ENCODE measurements around the gene ENDOD1. TPM values are rescaled to one million over a fixed set of nuclear protein-coding genes. Genes with fewer than 3 reads are reported as not detected.

Gene ENDOD1
- polyA plus RNA-seq, 3 donors = 1.3 to 3.4 (median 3.2) TPM

DNA sequence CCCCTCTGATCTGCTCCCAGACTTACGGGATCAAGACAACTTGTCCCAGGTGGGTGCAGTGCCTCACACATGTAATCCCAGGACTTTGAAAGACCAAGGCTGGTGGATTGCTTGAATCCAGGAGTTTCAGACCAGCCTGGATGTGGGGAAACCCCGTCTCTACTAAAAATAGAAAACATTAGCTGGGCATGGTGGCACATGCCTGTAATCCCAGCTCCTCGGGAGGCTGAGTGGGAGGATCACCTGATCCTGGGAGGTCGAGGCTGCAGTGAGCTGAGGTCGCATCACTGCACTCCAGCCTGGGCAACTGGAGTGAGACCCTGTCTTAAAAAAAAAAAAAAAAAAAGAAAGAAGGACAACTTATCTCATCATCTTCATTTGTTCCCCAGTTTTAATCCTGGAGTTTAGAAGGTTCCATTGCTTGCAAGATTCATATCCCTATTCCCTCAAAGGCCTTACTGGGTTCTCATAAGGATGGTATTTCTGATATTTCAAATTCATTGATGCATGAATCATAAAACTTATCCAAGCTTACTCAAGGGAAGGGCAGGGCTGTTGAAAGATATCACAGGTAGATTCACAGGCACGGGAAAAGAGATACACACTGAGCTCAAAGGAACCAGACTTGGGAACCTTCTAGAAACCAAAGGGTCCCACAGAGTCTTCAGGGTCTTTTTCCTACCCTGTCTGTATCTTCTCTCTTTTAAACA, 14.6 kb downstream of the ENDOD1 start:
- H3K4me1 ChIP-seq (ENCODE audit: control insufficient read depth in 1 of 2, insufficient read depth in 2 of 2, low read length in 2 of 2) = peaks cover 13 to 15% of the 10 kb centered on the region in 2 donors
- 81% methylated on average over 4 of the region's 6 CpGs for WGBS (ENCODE audit: insufficient coverage)
- no peaks in the 10 kb centered on the region for H4K20me1 ChIP-seq (ENCODE audit: insufficient read depth, low read length)
- no peaks in the 10 kb centered on the region for H3K36me3 ChIP-seq (replicated peaks in 1 of 2; ENCODE audit: control insufficient read depth in 1 of 2, insufficient read depth in 2 of 2, low read length in 2 of 2)
- no peak overlapping the region for H3K27ac Mint-ChIP-seq
- H3K27ac ChIP-seq (ENCODE audit: low read depth in 1 of 2, low read length in 2 of 2) = no peak overlapping the region
- H3K9me3 ChIP-seq (replicated peaks in 1 of 2; ENCODE audit: control insufficient read depth in 1 of 2, insufficient read depth in 1 of 2, low read length in 2 of 2) = no peaks in the 10 kb centered on the region
- no peak overlapping the region for H3K9ac ChIP-seq (ENCODE audit: insufficient read depth, low read length, poor library complexity, severe bottlenecking)
- TF ChIP-seq, protein P1, sequence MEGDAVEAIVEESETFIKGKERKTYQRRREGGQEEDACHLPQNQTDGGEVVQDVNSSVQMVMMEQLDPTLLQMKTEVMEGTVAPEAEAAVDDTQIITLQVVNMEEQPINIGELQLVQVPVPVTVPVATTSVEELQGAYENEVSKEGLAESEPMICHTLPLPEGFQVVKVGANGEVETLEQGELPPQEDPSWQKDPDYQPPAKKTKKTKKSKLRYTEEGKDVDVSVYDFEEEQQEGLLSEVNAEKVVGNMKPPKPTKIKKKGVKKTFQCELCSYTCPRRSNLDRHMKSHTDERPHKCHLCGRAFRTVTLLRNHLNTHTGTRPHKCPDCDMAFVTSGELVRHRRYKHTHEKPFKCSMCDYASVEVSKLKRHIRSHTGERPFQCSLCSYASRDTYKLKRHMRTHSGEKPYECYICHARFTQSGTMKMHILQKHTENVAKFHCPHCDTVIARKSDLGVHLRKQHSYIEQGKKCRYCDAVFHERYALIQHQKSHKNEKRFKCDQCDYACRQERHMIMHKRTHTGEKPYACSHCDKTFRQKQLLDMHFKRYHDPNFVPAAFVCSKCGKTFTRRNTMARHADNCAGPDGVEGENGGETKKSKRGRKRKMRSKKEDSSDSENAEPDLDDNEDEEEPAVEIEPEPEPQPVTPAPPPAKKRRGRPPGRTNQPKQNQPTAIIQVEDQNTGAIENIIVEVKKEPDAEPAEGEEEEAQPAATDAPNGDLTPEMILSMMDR (IDR thresholded peaks at IDR 0.05) = no peak
- DNase-seq = no peak
- H3K4me3 ChIP-seq (replicated peaks in 1 of 3; ENCODE audit: low read depth in 2 of 3, low read length in 3 of 3) = no peak overlapping the region
- H2AFZ ChIP-seq (ENCODE audit: insufficient read depth, low read depth, low read length, poor library complexity, severe bottlenecking) = no peak overlapping the region
- H3K4me2 ChIP-seq (replicated peaks; ENCODE audit: extremely low read depth, low read length, poor library complexity, severe bottlenecking) = no peak overlapping the region
- intact Hi-C loops (cut with micrococcal nuclease) = no loop called here
- no peaks in the 10 kb centered on the region for H3K79me2 ChIP-seq (ENCODE audit: insufficient read depth, low read length)
- no peaks in the 10 kb centered on the region for H3K27me3 ChIP-seq (ENCODE audit: control insufficient read depth in 2 of 2, insufficient read depth in 2 of 2, low read length in 2 of 2)
- no peak overlapping the region for H3K4me3 Mint-ChIP-seq
- peaks cover 19% of the 10 kb centered on the region for H3K4me1 Mint-ChIP-seq
- no peaks in the 10 kb centered on the region for H3K9me3 Mint-ChIP-seq
- peaks cover 0 to 1% (median 0%) of the 10 kb centered on the region in 3 donors for H3K27me3 Mint-ChIP-seq (ENCODE audit: low read depth in 3 of 3)
- H3K36me3 Mint-ChIP-seq = no peaks in the 10 kb centered on the region

DNA sequence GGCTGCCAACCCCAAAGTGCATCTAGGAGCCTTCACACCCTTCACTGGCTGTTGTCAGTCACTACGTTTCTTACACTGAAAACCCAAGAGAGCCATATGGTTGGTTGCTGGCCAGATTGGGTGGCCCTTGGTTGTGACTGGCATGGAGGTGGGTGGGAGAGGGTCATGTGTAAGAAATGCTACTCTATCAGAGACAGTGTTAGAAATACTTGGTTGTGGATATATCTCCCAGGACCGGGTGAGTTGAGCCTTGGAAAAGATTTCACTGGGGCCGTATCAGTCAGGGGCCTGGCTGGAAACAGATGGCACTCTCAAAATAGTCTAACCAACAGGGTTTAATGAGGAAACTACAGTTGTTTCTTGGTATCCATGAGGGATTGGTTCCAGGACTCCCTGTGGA, 15.2 kb downstream of the ENDOD1 start:
- no peak for DNase-seq
- Mint-ChIP-seq H3K4me3 (no peak overlapping the region), H3K4me1 (peaks cover 24% of the 10 kb centered on the region), H3K9me3 (no peaks in the 10 kb centered on the region), H3K36me3 (no peaks in the 10 kb centered on the region), H3K27me3 (ENCODE audit: low read depth in 3 of 3) (peaks cover 0 to 3% (median 1%) of the 10 kb centered on the region in 3 donors), H3K27ac (no peak overlapping the region)
- H3K9ac ChIP-seq (ENCODE audit: insufficient read depth, low read length, poor library complexity, severe bottlenecking) = no peak overlapping the region
- H3K79me2 ChIP-seq (ENCODE audit: insufficient read depth, low read length) = no peaks in the 10 kb centered on the region
- H3K9me3 ChIP-seq (replicated peaks in 1 of 2; ENCODE audit: control insufficient read depth in 1 of 2, insufficient read depth in 1 of 2, low read length in 2 of 2) = no peaks in the 10 kb centered on the region
- H3K36me3 ChIP-seq (replicated peaks in 1 of 2; ENCODE audit: control insufficient read depth in 1 of 2, insufficient read depth in 2 of 2, low read length in 2 of 2) = no peaks in the 10 kb centered on the region
- H3K4me1 ChIP-seq (ENCODE audit: control insufficient read depth in 1 of 2, insufficient read depth in 2 of 2, low read length in 2 of 2) = peaks cover 17 to 19% of the 10 kb centered on the region in 2 donors
- no peak overlapping the region for H3K27ac ChIP-seq (ENCODE audit: low read depth in 1 of 2, low read length in 2 of 2)
- no peak overlapping the region for H3K4me2 ChIP-seq (replicated peaks; ENCODE audit: extremely low read depth, low read length, poor library complexity, severe bottlenecking)
- no peaks in the 10 kb centered on the region for H4K20me1 ChIP-seq (ENCODE audit: insufficient read depth, low read length)
- intact Hi-C loops (cut with micrococcal nuclease) = no loop called here
- H3K27me3 ChIP-seq (ENCODE audit: control insufficient read depth in 2 of 2, insufficient read depth in 2 of 2, low read length in 2 of 2) = no peaks in the 10 kb centered on the region
- TF ChIP-seq, protein P1 (IDR thresholded peaks at IDR 0.05) = no peak
- 100% methylated on average over 1 of the region's 3 CpGs for WGBS (ENCODE audit: insufficient coverage)
- no peak overlapping the region for H3K4me3 ChIP-seq (replicated peaks in 1 of 3; ENCODE audit: low read depth in 2 of 3, low read length in 3 of 3)
- no peak overlapping the region for H2AFZ ChIP-seq (ENCODE audit: insufficient read depth, low read depth, low read length, poor library complexity, severe bottlenecking)

All from CD14-positive monocyte (primary cell).